ENCODE data around the gene RPS15. TPM values are rescaled to one million over a fixed set of nuclear protein-coding genes. Genes with fewer than 3 reads are reported as not detected.

Gene RPS15
- total and polyA plus RNA-seq, 2 donors (not counting 3 experiments of a cell fraction or from before 2014, with no cell fraction given), result 1,260 to 3,270 TPM

DNA sequence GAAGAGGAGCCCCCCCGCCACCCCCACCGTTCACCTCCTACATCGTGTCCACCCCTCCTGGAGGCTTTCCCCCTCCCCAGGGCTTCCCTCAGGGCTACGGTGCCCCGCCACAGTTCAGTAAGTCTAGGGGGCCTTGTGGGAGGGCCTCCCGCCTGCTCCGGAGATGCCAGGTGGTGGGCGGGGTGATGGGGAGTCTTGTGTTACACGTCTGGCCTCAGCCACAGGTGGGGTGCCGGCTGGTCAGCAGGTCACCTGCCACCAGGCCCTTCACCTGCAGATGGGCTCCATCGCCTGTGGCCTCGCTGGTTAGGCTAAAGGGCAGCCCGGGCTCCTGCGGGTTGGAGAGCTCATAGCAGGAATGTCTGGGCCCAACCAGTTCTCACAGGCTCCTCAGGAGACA, 8.0 kb upstream of the RPS15 start:
- Histone ChIP-seq H3K9ac (replicated peaks; ENCODE audit: extremely low read depth, insufficient read depth, low read length) (no peak overlapping the region), H2AFZ (ENCODE audit: low read depth, low read length) (no peak overlapping the region), H3K79me2 (ENCODE audit: control insufficient read depth, insufficient read depth, low read length) (peaks cover 3% of the 10 kb centered on the region), H3K4me3 (replicated peaks in 1 of 3; ENCODE audit: insufficient read depth in 1 of 3, low read depth in 1 of 3, low read length in 3 of 3) (no peak overlapping the region), H4K20me1 (replicated peaks; ENCODE audit: control insufficient read depth, extremely low read depth, insufficient read depth, low read length) (no peaks in the 10 kb centered on the region), H3K4me2 (ENCODE audit: insufficient read depth, low read length) (no peak overlapping the region), H3K9me1 (replicated peaks; ENCODE audit: control insufficient read depth, extremely low read depth, insufficient read depth, low read length) (no peaks in the 10 kb centered on the region), H3K9me3 (replicated peaks; ENCODE audit: control insufficient read depth, insufficient read depth, low read length) (no peaks in the 10 kb centered on the region), H3K36me3 (ENCODE audit: control insufficient read depth in 2 of 2, extremely low read depth in 1 of 2, insufficient read depth in 2 of 2, low read length in 2 of 2) (peaks cover 6 to 65% of the 10 kb centered on the region in 2 experiments), H3K27me3 (ENCODE audit: control insufficient read depth in 2 of 2, insufficient read depth in 2 of 2, low read length in 2 of 2) (no peaks in the 10 kb centered on the region), H3K27ac (ENCODE audit: insufficient read depth, low read depth, low read length) (no peak overlapping the region), H3K4me1 (ENCODE audit: control insufficient read depth, extremely low read depth, insufficient read depth, low read length) (no peaks in the 10 kb centered on the region)
- FAIRE-seq (no peak), DNase-seq (ENCODE audit: low read depth, low spot score) (no peak)
- CTCF ChIA-PET, result no interaction called here
- no TSS peak for BruUV-seq (replicated peaks)
- TF ChIP-seq MYC (IDR thresholded peaks at IDR 0.05; ENCODE audit: low read depth, low read length), result no peak
- TF ChIP-seq, protein P1, sequence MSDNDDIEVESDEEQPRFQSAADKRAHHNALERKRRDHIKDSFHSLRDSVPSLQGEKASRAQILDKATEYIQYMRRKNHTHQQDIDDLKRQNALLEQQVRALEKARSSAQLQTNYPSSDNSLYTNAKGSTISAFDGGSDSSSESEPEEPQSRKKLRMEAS (IDR thresholded peaks at IDR 0.05; ENCODE audit: insufficient read depth, insufficient read length), result no peak
- TF ChIP-seq POLR2AphosphoS5 (IDR thresholded peaks at IDR 0.05; ENCODE audit: insufficient read depth, low read depth, low read length), result no peak
- TF ChIP-seq POLR2A (IDR thresholded peaks at IDR 0.05; ENCODE audit: low read depth, low read length), result no peak
- TF ChIP-seq EZH2 (IDR thresholded peaks at IDR 0.05; ENCODE audit: borderline replicate concordance, low read depth, low read length, severe bottlenecking), result no peak
- TF ChIP-seq, protein P2, sequence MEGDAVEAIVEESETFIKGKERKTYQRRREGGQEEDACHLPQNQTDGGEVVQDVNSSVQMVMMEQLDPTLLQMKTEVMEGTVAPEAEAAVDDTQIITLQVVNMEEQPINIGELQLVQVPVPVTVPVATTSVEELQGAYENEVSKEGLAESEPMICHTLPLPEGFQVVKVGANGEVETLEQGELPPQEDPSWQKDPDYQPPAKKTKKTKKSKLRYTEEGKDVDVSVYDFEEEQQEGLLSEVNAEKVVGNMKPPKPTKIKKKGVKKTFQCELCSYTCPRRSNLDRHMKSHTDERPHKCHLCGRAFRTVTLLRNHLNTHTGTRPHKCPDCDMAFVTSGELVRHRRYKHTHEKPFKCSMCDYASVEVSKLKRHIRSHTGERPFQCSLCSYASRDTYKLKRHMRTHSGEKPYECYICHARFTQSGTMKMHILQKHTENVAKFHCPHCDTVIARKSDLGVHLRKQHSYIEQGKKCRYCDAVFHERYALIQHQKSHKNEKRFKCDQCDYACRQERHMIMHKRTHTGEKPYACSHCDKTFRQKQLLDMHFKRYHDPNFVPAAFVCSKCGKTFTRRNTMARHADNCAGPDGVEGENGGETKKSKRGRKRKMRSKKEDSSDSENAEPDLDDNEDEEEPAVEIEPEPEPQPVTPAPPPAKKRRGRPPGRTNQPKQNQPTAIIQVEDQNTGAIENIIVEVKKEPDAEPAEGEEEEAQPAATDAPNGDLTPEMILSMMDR (IDR thresholded peaks at IDR 0.05; ENCODE audit: extremely low read depth in 1 of 2, insufficient read depth in 1 of 2, low read depth in 1 of 2, low read length in 2 of 2), result no peak
- TF ChIP-seq FOS (IDR thresholded peaks at IDR 0.05; ENCODE audit: borderline replicate concordance, insufficient read depth, low read length), result no peak
- TF ChIP-seq GATA2 (IDR thresholded peaks at IDR 0.05; ENCODE audit: insufficient read depth, insufficient read length, low read depth, low read length), result no peak
- no peak for TF ChIP-seq JUN (IDR thresholded peaks at IDR 0.05; ENCODE audit: borderline replicate concordance, insufficient read depth, insufficient read length, low read depth)
- dilution Hi-C loops (cut with MboI; ENCODE audit: extremely low pct_ligation_motif_present, low sequenced_read_pairs), result no loop called here
- intact Hi-C loops (cut with micrococcal nuclease), result no loop called here
- POLR2A ChIA-PET, result no interaction called here
